Measurements from ENCODE around the gene ANO1.

DNA sequence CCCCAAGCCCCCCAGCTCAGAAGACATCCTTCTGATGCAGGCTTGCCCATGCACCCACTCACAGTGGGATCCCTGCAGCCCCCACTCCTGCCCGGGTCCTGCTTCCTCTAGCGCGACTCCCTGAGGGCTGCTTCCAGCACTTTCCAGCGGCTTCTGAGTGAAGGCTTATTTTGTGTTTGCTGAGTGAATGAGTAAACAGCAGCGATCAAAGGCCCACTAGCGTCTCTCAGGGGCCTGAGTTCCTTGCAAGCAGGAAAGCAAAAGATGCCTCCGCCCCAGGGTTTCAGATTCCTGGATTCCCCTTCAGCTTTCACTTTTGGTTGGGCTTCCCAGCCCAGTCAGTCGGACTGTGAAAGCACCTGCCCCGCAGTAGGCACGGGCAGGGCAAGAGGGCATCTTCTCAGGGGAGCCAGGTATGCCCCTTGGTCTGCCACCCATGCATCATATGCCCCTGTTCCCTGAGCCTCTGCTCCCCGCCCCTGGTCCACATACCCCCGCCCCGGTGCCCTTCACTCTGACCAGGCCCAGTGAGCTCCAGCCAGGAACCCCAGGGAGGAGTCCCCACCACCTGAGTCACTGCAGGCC is 134.2 kb downstream of the ANO1 start:
- TF ChIP-seq POLR2A (IDR thresholded peaks at IDR 0.05) = no peak
- TF ChIP-seq, protein P1, sequence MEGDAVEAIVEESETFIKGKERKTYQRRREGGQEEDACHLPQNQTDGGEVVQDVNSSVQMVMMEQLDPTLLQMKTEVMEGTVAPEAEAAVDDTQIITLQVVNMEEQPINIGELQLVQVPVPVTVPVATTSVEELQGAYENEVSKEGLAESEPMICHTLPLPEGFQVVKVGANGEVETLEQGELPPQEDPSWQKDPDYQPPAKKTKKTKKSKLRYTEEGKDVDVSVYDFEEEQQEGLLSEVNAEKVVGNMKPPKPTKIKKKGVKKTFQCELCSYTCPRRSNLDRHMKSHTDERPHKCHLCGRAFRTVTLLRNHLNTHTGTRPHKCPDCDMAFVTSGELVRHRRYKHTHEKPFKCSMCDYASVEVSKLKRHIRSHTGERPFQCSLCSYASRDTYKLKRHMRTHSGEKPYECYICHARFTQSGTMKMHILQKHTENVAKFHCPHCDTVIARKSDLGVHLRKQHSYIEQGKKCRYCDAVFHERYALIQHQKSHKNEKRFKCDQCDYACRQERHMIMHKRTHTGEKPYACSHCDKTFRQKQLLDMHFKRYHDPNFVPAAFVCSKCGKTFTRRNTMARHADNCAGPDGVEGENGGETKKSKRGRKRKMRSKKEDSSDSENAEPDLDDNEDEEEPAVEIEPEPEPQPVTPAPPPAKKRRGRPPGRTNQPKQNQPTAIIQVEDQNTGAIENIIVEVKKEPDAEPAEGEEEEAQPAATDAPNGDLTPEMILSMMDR (IDR thresholded peaks at IDR 0.05) = no peak
